Measurements from ENCODE around the gene GPR143.

DNA sequence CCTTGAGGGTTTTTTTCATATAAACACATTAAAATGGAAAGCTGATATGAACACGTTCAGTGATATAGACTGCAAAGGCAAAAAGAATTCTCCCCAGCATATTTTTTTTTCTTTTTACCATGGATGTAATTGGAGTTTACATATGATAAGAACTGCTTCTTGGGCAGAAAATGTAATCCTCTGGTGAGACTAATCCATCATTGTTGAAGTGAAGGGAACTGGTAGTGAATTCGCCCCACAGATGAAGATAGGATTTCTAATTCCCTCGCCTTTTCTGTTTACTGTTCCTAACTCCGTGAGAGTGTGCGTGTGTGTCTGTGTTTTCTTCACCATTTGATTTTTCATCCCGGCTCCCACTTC is 88.9 kb downstream of the GPR143 start:
- TF ChIP-seq POLR2AphosphoS5 (IDR thresholded peaks at IDR 0.05) (no peak), CTCF (IDR thresholded peaks at IDR 0.05 in 8 of 11, conservative IDR thresholded peaks at IDR 0.05 in 3 of 11) (no peak), POLR2A (IDR thresholded peaks at IDR 0.05) (no peak)
